OCI-LY7 (cell line): Measurements from ENCODE around the gene HECA.

Experiments used
- EZH2phosphoT487 ChIP-seq: fragments of 200-600 bp; sonication (generic); IDR thresholded peaks from 2 replicates; pipeline ENCODE4 v1.6.1; 2018; ENCODE audit warnings: low read depth, borderline replicate concordance, mild to moderate bottlenecking, mixed run types, antibody characterized with exemption, low read length, moderate library complexity, mixed read lengths
- TF ChIP-seq, protein P1 (sequence below): fragments of 200-600 bp; sonication (generic); conservative IDR thresholded peaks from 2 replicates; pipeline ENCODE4 v1.5.1; 2014; ENCODE audit warnings: mild to moderate bottlenecking, antibody characterized with exemption, low read length, moderate library complexity, mixed read lengths

DNA sequence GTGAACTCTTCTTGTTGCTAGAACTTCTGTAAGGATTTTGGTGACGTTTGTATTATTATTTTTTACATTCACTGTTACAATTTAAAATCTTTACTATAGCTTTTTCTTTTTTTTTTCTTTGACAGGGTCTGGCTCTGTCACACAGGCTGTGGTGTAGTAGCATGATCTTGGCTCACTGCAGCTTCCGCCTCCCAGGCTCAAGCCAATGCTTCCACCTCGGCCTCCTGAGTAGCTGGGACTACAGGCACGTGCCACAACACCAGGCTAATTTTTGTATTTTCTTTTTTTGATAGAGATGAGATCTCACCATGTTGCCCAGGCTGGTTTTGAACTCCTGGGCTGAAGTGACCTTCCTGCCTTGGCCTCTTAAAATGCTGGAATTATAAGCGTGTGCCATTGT, 21.2 kb downstream of the HECA start:
- TF ChIP-seq, protein P1, sequence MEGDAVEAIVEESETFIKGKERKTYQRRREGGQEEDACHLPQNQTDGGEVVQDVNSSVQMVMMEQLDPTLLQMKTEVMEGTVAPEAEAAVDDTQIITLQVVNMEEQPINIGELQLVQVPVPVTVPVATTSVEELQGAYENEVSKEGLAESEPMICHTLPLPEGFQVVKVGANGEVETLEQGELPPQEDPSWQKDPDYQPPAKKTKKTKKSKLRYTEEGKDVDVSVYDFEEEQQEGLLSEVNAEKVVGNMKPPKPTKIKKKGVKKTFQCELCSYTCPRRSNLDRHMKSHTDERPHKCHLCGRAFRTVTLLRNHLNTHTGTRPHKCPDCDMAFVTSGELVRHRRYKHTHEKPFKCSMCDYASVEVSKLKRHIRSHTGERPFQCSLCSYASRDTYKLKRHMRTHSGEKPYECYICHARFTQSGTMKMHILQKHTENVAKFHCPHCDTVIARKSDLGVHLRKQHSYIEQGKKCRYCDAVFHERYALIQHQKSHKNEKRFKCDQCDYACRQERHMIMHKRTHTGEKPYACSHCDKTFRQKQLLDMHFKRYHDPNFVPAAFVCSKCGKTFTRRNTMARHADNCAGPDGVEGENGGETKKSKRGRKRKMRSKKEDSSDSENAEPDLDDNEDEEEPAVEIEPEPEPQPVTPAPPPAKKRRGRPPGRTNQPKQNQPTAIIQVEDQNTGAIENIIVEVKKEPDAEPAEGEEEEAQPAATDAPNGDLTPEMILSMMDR, result no peak
- TF ChIP-seq EZH2phosphoT487, result no peak
